Hematopoietic multipotent progenitor cell treated with erythropoietin and hydrocortisone succinate and interleukin-3 and kit ligand, for 6 days (in vitro differentiated cells): ENCODE data around the gene MXD4.

Experiments
- DNase-seq: peaks from one replicate; pipeline ENCODE4 v3.0.0-alpha.2; 2015

MXD4 gene

DNA sequence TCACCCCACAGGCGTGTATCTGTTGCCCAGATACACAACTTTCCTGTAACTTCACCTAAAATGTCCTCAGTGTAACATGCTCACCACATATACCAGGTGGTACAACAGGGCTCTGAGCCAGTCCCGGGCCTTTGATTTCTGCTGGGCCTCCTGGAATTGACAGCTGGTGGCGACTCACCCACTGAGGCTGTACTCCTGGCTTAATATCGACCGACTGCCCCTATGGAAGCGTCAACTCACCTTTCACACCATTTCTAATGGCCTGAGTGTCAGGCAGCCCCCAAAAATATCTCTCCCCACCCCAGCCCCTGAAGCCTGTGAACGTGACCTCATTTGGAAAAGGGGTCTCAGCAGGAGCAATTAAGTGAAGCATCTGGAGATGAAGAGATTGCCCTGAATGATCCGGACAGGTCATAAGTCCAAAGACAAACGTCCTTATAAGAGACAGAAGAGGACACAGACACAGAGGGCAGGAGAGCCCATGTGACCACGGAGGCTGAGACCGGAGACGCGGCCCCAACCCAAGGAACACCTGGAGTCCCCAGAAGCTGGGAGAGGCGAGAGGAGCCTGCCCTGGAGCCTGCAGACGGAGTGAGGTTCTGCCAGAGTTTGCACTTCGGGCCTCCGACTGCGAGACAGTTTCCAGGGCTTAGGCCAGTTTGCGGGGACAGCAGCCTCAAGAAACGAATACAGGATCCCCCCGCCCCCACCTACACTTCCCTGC is 12.6 kb upstream of the MXD4 start:
- DNase-seq = no peak

DNA sequence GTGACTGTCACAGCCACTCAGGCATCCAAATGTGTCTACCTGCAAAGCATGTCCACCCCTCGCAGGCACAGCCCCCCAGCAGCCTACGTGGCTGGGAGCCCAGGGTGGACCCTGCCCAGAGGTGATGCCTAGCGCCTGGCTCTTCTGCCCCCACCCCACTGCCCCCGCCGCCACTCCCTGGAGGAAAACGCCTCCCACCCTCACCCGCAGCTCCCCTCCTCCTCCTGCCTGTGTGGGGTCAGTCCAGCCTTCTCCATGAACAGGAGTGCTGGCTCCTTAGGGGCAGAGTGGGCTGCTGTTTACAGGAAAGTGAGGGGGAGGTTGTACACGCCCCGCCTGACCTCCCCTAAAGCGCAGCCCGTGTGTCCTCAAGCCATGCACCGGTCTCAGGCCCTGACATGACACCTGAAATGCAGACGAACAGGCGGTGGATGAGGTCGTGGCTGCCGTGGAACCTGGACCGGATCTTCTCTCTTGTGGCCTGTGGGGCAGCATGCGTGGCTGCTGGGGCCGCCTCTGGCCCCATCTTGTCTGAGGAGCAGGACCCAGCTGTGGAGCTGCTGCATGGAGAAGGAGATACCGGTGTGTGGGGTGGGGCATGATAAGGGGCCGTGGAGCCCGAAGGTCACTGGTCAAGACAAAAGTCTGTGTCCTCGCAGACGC is 11.9 kb upstream of the MXD4 start:
- no peak for DNase-seq

DNA sequence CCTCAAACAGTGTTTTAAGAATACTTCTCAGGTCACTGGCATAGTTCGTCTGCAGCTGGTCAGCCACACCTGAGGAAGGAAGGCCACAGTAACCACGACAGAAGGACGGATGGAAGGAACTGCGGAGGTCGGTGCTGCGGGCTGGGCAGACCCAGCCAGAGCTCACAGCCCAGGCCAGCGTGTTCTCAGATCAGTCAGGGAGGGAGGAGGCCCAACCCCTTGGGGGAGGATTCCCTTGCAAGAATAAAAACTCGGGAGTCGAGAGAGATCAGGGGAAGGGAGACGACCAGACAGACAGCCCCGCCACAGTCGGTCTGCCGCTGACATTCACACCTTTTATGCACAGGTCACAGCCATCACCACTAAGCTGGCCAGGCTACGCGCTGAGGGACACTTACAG is 11.3 kb upstream of the MXD4 start:
- DNase-seq = no peak

DNA sequence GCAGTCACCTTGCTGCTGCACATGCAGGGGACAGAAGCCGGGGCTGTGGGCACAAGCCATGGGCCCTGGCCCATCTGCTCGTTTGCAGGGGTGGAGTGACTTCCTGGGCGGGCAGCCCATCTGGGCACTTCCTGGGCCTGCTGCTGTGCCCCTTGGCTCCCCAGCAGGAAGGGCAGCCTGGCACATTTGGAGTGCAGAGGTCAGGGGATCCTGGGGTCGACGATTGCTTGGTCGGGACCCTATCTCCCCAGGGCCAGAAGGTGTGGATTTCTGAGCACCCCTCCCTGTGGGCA is 10.9 kb upstream of the MXD4 start:
- DNase-seq = no peak

DNA sequence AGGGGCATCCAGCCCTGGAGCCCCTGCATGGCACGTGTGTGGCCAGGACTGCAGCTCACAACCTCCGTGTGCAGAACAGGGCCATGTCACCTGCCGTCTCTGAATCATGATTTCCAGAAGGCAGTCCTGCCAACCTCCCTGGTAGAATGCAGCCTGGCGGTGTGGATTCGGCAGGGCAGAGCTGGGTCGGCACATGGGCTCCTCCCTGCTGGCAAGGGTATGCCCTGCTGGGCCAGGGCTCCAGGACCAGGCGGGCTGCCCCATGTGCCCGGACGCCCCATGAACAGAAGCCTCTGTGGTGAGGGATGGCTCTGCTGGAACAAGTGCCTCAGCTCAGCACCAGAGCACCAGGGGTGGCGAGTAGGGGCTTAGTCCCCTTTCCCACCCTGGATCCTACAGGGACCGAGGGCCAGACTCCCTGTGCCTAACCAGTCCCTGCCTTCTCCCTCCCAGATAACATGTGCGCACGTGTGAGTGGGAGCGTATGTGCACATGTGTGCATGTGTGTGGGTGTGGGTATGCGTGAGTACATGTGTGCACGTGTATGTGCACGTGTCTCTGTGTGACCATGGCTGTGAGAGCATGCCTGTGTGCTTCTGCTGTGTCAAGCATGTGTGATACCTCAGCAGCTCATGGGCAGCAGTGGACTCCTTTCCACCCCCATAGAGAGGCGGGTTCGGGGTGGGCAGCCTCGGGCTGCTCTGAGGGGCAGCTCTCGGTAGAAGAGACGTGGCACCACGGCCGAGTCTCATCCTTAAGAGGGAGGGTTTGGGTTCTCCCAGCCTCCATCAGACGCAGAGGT is 10.3 kb upstream of the MXD4 start:
- no peak for DNase-seq

DNA sequence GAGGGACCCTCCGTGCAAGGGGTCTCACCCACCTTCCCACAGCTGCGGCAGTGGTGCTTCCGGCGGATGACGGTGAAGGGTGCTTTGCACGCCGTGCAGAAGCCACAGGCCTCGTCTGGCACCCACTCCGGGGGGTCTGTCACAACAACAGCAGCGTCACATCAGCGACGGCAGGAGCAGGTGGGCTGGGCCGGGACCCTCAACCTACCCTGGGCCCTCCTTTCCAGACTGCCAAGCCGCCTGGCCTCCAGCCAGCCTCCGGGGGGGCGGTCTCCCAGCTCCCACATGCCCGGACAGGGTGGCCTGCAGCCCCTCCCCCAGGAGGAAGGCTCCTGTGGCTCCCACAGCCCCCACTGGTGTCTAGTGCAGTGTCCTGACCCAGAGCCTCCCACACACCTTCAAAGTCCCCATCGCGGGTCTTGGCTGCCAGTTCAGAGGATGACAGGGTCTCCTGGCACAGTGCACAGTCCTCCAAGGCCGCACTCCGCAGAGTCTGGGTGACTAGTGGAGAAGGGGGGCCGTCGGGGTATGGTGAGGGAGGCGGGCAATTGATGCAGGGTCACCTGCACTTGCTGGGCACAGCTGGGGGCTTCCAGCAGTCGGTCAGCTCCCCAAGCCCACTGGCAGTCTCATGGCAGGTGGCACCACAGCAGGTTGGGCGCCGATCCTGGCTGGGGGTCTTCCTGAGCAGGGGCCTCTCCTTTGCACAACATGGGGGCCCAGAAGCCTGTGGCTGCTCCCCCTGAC is 9.5 kb upstream of the MXD4 start:
- DNase-seq = no peak

DNA sequence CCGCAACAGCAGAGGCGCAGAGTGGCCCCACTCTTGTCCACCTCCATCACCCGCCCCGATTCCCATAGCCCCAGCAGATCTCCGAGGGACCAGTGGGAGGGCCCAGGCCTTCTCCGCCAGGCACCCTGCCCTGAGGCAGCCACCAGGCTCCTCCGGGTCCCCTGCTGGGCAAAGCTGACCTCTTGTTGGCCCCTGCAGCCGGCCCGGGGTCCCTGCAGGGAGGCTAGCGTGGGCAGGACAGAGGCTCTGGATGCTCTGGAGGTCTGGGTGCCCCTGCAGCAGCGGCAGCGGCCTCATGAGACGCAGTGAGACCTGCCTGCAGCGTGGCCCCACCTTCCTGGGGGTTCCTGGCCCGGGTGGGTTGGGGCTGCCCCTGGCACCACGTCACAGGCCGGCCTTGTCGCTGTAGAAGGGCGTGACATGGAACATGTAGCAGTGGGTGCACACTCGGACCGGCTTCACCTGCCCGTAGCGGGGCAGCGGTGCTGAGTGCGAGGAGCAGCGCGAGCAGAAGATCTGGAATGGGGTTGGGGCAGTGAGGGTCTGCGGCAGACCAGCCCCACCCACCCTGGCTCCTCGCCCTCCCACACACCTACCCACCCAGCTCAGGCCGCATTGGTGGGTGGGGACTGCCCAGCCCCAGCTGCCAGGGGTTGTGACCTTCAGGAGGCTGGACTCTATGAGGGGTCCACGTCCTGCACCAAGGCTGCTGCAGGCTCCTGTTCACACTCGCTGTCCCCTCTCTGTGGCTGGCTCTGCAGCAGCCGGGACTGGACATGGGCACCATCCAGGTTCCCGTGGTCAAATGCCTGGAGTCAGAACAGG is 8.6 kb upstream of the MXD4 start:
- DNase-seq = no peak

DNA sequence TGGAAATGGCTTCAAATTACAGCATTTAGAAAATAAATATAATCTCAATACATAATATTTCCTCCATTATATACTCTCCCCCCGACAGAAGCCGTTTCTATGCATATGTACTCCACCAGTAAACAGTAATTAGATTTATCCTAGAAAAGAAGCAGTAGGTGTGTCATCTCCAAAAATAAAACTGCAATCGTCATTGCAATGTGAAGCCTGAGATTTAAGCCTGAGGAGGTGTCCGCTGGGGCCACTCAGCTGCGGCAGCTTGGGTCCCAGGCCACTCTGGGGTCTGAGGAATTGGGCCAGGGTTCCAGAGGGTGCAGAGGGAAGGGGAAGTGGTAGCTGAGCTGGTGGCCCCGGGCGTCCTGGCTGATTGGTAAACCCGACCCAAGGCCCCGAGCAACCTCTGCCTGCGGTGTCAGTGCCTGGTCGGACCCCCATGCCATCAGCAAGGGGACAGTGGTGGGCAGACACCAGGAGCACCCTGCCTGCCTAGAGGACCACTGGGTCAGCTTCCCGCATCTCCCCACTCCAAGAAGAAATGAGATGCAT is 7.8 kb upstream of the MXD4 start:
- DNase-seq = no peak

DNA sequence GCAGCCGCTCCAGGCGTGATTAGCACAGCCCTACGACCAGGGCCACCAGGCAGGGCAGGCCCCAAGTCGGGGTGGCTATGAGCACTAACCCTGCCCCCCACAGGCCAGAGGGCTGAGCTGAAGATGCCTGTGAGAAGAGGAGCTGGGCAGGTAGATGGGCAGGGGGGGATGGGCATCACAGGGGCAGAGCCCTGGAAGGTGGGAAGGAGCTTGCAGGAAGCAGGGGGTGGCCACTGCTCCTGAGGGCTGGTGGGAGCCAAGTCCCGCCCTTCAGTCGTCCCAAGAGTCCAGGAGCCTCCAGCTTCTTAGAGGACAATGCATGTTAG is 7.3 kb upstream of the MXD4 start:
- DNase-seq = no peak

DNA sequence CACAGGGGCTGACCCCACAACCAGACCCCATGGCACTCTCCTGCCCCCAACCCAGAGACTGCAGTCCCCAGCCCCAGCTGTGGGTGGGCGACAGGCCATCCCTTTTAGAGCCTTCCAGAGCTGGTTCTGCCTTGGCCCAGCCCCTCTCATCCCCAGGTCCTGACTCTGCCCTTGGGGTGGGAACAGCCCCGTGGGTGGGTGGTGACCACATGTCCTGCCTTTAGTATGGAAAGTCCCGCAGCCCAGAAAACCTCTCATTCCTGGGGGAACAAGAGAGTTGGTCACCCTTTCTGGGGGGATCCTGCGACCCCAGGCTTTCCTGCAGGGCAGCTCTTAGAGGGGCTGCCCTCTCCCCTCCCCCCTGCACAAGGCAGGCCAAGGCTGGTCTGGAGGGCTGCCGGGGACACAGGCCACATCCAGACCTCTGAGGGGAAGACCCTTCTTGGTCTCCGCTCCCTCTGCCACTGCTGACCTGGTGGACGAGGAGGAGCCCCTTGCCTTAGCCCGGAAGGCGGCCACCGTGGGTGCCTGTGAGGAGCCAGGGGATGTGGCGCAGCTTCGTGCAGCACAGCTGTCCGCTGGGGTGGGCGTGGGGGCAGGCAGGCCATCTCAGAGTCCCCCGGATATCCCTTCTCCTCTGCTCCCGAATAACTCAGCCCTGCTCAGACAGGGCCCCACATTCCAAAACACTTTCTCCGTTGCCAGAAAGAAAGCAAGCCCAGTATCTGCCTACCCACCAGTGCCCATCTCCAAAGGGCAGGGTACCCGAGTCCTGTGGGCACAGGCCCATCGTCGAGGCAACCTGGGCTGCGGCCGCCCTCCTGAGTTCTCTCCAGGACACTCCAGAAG is 6.7 kb upstream of the MXD4 start:
- no peak for DNase-seq

DNA sequence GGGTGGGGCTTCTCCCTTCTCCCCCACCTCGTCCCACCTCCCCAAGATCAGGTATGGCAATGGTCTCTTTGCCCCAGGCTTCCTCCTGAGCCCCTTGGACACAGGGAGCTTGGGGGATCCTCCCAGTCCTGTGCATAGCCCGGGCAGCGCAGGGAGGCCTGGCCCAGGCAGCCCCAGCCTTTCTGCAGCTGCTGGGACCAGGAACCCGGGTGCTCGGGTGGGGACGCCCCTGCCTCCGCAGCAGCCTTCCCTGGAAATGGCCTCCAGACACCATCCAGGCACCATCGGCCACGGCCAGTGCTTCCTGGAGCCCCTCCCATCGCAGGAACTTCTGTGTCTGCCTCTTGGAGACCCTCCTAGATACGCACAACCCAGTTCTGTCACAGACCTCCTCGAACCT is 5.9 kb upstream of the MXD4 start:
- no peak for DNase-seq

DNA sequence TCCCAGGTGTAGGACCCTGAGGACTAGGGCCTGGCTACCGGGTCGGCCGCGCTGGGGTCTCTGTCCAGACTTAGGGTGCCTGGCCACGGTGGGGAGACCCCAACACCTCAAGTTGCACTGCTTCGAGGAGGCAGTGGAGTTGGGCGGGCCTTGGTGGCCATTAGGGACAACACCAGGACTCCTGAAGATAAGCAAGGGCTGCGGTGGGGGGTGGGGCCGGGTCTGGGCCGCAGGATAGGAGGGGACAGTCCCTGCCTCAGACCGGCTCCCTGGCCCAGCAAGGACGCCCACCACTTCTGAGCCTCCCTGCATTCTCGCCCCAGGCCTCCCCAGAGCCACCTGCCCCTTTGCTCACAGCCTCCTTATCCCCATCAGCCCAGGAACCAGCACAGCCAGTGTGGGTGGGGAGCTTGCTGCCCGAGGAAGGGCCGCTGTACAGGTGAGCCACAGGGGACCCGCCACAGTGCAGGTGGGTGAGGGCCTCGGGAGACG is 5.5 kb upstream of the MXD4 start:
- peak; percentile 53 for DNase-seq

DNA sequence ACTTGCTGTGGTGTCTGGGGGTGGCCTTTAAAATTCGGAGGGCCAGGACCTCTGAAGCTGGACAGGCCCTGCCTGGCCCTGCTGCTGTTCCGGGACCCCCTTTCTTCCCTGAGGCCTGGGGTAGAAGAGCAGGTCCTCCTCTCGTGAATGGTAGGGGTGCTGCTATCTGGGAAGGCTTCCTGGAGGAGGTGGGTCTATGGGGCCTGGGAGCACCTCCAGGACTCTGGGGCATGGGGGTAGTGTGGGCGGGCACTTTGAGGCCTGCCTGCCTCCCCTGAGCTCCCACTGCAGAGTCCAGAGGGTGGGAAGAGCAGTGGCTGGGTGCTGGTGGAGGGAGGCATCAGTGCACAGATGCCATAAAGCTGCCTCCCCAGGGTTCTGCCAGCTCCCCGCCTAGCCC is 4.9 kb upstream of the MXD4 start:
- no peak for DNase-seq

DNA sequence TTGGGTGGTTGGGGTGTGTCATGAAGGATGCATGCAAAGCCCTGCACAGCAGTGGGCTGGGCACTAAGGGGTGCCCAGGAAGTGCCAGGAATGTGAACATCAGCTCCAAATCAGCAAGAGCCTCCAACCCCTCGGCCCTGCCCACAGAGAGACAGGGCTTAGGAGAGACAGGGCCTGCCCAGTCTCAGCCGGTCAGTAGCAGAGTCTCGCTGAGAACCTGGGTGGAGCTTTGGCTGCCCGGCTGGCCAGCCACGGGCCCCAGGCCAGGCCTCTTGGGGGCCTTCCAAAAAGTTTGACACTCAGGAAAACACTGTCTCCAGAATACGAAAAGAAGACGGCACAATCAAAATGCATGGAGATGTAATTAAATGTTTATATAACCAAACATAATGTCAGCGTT is 4.3 kb upstream of the MXD4 start:
- no peak for DNase-seq

DNA sequence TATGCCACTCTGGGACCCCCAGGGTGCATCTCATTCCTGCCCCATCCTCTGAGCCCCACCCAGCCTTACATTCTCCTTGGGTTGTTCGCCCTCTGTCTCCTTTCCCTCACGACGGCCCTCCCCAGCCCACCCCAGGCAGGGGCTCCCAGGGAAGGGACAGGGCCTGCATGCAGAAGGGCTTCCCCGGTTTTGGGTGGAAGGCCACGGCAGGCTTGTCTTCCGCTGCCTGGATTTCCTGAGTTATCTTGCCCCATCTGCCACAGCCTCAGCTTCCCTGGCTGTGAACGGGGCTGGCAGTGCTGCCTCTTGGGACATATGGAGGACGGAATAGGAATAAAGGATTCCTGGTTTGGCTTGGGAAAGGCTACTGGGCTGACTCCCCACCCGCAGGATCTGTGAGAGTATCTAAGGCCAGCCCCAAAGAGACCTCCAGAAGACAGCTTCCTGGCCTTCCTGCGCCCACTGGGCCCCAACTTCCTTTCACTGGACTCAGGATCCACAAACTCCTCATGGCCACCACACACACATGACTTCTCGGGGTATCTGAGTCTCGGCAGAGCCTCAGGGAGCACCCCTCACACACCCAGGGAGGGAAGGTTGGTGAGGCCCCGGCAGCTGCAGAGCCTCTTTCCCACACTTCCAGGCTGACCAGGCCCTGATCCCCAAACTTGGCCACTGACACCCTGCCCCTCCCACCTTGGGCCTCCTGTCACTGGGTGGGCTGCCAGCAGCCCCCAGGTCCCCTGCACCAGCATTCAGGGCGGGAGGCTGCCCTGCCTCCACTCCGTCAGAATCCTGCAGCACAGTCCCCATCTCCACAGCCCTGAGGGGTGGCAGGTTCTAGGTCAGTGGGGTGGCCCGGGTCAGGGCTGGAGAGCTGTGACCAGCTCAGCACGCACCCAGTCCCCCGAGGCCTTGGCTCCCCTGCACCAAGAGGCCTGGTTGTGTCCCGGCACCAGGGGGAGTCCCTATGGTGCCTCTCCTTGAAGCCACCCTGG is 3.5 kb upstream of the MXD4 start:
- no peak for DNase-seq

DNA sequence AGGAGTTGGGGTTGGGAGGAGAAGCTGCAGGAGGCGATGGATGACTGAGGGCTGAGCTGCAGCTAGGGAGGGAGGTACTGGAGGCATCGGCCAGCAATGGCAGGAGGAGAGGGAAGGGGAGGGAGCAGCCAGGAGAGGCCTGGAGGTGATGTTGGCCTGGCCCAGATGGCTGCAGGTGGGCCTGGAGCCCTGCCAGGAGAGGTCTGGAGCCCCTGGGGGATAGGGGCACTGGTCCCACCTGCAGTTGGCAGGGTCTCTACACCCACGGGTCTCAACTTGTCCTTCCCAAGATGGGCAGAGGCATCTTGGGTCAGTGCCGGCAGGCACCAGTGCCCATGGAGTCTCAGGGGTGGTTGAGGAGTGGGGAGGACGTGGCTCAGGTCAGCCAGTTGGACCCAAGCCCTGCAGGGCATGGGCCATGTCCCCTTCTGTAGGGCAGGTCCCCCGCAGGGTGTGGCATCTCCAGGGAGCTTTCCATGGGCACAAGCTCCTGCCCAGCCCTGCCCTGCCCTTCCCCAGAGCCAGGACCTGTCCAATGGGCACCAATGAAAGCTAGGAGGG is 2.7 kb upstream of the MXD4 start:
- no peak for DNase-seq

DNA sequence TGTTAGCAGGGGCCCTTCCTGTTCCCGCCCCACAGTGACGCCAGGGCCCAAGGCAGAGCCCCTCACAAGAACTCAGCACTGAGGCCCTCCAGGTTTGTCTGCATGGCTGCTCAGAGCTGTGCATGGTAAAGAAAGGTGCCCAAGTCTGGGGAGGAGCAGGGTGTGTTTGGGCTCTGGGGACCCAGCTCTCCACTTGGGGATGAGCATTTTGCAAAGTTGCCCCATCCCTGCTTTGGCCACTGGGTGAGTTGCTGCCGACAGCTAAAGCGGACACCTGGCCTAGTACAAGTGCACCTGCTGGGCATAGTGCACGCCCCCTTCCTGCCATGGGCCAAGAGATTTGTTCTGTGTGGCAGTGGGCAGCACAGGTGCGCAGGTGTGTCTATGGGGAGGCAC is 2.0 kb upstream of the MXD4 start:
- no peak for DNase-seq

DNA sequence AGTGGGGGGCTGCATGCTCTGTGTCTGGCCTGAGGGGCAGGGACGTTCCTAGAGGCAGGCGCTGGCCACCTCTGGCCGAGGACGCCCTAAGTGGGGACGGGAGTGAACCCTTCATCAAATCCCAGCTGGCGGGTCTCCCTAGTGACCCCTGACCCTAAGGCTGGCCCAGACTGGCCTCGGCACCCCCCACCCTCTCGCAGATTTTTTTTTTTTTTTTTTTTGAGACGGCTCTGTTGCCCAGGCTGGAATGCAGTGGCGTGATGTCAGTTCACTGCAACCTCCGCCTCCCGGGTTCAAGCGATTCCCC is 988 bp upstream of the MXD4 start:
- no peak for DNase-seq

DNA sequence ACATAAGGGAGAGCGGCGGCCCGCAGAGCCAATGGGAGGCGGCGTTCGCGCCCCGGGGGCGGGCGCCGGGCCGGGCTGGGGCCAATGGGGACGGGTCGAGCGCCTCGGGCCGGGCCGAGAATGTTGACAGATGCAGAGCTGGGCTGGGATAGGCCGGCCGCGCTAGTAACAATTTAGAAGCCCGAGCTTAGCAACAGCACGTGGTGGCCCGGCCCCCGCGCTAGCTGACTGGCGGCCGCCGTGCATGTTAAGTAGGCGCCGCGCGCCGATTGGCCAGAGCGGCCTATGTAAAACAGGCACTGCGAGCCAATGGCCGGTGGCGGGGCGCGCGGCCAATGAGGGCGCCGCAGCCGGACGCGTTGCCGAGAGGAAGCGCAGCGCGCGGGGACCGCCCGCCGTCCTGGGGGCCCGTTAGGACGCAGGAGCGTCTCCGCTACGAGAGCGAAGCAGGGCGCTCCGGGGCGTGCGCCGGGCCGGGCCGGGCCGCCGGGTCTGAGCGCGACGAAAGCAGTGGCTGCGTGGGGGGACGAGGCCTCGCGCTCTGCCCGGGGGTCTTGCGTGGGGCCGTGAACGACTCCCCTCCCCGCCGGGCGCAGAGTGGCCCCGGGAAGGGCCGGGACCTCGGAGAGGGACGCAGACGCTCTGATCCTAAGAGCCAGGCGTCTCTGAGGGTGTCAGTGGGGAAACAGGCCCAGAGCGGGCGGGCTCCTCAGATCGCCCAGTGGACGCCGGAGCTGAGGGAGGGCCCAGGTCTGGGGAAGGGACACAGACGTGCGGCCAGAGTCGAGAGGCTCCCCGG is 435 bp upstream of the MXD4 start:
- DNase-seq = peak; percentile 100
